ENCODE data around the gene CREB3.

CREB3 gene

GRCh38 chr9:35730486-35730854, 2.0 kb upstream of the CREB3 start:
- no peak for TF ChIP-seq CTCF (IDR thresholded peaks at IDR 0.05)
- DNase-seq (ENCODE audit: low spot score) = no peak

GRCh38 chr9:35731415-35732184, 866 bp upstream of the CREB3 start:
- Histone ChIP-seq H3K27ac (peak overlapping the region; percentile 97 to 99), H3K4me3 (peak overlapping the region; percentile 84)
- TF ChIP-seq CTCF (IDR thresholded peaks at IDR 0.05) = no peak
- DNase-seq (ENCODE audit: low spot score) = no peak

More at GRCh38 chr9:35730486-35730854, 2.0 kb upstream of the CREB3 start:
- H3K27ac ChIP-seq = peak overlapping the region; percentile 97 to 99
- H3K4me3 ChIP-seq = peak overlapping the region; percentile 84

GRCh38 chr9:35732800-35733541, 505 bp downstream of the CREB3 start:
- peak overlapping the region; percentile 84 for H3K4me3 ChIP-seq
- peak overlapping the region; percentile 97 to 99 for H3K27ac ChIP-seq
- no peak for DNase-seq (ENCODE audit: low spot score)
- no peak for TF ChIP-seq CTCF (IDR thresholded peaks at IDR 0.05)

GRCh38 chr9:35734096-35734495, 1.6 kb downstream of the CREB3 start:
- Histone ChIP-seq H3K4me3 (no peak overlapping the region), H3K27ac (no peak overlapping the region)
- TF ChIP-seq CTCF (IDR thresholded peaks at IDR 0.05) = no peak
- DNase-seq (ENCODE audit: low spot score) = no peak

GRCh38 chr9:35736201-35736633, 3.8 kb downstream of the CREB3 start:
- TF ChIP-seq CTCF (IDR thresholded peaks at IDR 0.05) = peak; percentile 78
- Histone ChIP-seq H3K27ac (peak overlapping the region in 1 of 2 donors; percentile 56), H3K4me3 (no peak overlapping the region)
- DNase-seq (ENCODE audit: low spot score) = no peak

- no peak for TF ChIP-seq CTCF (IDR thresholded peaks at IDR 0.05)
- no peak for DNase-seq (ENCODE audit: low spot score)
- Histone ChIP-seq H3K4me3 (no peak overlapping the region), H3K27ac (no peak overlapping the region)
These were observed 4.7 kb downstream of the CREB3 start for GRCh38 chr9:35737143-35737542.
